OCI-M2 (cell line): ENCODE measurements around the gene TOB2.
A peak's percentile ranks its signal among the peaks of the same experiment; 100 is the strongest.
"Not testable (repeated sequence)": the region's sequence is repeated elsewhere in the genome, so short reads cannot be mapped to it uniquely, and the experiment has no call there.

ENCODE experiments used
- DNase-seq: peaks from one replicate; lab custom pipeline; 2025; ENCODE audit not compliant: unreplicated experiment; lab: John Stamatoyannopoulos, UW

The TOB2 gene

DNA sequence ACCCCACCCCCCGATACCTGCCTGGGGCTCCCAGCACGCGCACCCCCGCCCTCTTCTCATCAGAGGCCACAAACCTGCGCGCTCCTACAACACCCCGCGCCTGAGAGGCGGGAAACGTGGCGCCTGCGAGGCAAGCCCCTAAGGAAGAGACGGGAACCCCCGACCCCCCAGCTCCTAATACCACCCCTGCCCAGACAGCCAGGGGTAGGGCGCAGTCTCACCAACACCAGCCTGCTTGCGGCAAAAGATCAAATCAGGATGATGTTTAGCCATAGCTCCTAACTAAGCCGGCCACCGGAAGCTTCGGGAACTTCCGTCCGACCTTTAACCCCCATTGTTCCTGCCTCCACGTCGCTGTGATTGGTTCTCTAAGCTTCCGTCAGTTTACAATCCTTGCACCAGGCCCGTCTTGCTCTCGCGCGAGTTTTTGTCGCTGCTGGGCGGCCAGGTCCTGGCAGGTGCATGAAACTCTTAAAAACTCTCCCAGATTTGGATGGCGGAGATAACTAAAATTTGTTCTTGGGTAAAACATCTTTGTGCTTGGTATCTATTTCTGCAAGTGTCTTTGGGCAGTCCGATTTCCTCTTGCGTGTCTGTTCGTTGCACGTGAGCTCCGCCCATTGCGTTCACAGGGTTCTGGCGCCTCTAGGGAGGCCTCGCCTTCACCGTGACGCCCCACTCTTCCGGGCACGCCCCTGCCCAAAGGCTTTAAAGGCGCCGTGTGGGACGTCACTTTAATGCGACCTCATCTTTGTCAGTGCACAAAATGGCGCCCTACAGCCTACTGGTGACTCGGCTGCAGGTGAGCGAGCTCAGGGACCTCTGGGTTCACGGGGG lies 22.0 kb upstream of the TOB2 start, which contains the start of the genes ACO2 and PHF5A:
ACO2 (plus strand) TSS at position 737 of the 837 bp plus-strand sequence; CDS start at position 767, 30 bp downstream.
PHF5A (minus strand) TSS at position 312 of the 837 bp plus-strand sequence; CDS start at position 273, 39 bp downstream.
- DNase-seq = peak; percentile 86

DNA sequence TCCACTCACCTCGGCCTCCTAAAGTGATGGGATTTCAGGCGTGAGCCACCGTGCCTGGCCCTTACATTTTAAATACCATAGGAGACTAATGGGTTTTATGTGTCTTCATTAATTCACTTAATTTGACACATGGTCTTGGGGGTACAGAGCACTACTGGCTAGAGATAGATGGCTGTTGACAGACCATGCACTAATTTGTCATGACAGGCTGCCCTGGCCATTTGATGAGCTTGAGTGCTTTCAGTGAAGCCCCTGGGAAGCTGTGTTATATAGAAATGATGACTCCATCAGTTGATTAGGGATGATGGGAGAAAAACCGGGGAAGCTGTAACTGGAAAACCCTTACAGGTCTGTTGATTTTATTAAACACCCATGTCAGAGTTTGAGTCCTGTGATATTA lies 15.3 kb upstream of the TOB2 start:
- DNase-seq = no peak

DNA sequence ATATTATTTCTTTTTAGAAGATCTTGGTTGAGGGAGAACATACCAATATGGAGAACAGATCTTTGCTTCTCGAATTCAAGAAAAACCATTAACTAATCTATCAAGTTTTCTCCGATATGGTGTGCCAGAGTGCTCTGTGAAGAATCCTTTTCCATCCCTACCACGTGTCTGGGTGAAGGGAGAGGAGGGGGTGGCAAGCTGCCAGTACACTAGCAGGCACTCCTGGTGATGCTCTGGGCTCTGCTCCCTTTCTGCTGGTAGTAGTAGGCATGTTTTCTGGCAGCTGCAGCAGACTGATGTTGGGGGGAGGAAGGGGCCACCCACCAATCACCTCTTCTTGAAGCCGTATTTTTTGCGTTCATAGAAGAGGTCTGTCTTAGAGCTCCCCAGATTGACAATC lies 13.5 kb upstream of the TOB2 start:
- not testable (repeated sequence) for DNase-seq

DNA sequence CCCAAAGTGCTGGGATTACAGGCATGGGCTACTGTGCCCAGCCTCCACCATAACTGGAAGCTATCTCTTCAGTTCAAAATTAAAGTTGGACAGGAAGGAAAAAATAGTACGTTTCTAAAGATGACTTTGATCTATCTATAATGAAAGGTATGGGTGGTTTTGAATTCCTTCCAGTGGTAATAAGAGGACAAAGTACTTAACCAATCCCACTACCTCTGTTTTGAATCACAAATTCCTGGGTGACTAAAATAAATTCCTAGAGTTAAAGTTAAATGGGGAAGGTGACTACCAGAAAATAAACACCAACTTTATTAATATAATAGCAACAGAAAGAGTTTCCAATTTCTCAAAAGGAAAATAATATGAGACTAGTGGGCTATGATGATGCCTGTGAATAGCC lies 12.8 kb upstream of the TOB2 start:
- no peak for DNase-seq

DNA sequence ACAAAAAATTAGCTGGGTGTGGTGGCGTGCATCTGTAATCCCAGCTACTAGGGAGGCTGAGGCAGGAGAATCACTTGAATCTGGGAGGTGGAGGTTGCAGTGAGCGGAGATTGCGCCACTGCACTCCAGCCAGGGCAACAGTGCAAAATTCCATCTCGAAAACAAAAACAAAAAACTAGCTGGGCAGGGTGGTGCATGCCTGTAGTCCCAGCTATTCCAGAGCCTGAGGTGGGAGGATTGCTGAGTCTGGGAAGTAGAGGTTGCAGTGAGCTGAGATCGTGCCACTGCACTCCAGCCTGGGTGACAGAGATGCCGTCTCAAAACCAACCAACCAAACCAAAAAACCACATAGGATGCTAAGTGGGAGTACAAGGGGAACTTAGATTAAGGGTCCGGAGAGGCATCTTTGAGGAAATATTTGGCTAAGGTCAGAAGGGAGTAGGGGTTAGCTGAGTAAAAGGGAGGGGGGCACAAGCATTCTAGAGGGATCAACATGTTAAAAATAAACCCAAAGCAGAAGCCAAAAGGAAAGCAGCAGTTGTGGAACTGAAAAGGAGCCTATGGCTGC lies 11.6 kb upstream of the TOB2 start:
- no peak for DNase-seq

DNA sequence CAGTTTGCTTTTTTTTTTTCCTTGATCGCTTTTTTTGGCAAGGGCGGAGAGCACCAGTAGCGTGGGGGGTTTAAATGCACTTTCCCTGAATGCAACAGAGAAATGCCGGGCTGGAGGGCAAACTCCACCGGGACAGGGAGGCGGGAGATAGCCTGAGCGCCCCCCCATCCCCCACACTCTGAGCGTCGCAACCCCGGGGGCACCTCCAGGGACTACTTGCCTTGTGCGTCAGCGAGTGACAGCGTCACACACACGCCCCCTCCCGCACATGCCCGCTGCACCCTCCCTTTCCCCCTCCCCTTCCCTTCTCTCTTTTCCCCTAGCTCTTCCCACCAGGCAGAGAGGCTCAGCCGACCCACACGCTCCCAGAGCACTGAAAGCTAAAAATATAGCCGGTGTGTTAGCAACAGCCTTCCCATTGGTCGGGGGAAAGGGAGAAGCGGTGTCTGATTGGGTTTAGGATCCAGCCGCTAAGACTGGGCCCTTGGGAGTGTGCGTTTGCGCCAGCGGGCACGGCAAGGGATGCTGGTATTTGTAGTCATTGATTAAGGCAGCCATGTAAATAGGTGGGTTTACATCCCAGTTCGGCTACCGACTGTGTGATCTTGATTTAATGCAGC lies 1.7 kb upstream of the TOB2 start:
- peak; percentile 72 for DNase-seq

DNA sequence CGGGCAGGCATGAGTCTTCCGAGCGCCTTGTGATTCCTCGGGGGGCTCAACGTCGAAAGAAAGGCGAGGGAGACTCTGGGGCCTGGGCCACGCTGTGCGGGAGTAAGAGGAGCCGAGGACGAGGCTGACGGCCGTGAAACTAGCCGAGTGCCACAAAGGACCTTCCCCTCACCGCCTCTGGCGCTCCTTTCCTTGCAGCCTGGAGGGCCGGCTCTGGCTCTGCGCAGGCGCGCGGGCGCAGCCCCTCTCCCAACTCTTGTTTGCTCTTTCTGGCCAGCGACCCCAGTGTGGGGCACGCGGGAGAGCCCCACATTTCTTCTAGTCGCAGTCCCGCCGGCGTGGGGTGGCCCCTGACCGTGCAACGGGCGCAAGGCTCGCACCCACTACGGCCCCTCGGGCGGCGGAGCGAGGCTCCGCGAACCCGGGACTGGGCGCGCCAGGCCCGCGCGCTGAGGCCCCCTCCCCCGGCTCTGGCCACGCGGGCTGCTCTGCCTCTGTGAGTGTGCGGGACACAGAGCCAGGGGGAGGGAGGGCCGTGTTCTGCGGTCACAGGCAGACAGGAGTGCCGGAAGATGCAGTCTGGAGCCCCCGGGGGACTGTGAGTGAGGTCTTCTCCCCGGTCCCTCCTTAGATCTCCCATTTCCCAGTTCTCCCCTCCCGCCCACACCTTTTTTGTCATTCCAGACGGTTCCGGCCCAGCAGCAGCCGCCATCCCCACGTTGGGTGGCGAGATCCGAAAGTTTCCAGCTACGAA lies 1.0 kb upstream of the TOB2 start:
- peak; percentile 30 for DNase-seq

DNA sequence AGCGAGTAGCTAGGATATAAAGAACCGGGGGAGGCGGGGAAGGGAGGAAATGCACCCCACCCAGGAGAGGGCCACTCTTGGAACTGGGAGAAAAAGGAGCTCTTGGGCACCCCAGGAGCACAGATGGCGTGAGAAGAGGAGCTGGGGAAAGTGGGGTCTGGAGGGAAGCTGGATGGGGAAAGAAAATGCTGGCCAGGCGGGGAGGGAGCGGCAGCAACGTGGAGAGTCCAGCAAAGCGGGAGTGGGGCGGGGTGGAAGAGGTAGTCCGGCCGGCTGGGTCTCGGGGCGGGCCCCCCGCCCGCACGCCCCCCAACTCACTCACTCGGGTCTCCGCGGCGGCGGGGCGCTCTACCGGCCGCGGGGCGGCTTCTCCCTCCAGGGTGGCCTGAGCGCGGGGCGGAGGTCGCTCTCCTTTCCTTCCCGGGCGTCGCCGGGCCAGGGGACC lies 522 bp downstream of the TOB2 start:
- DNase-seq = no peak

DNA sequence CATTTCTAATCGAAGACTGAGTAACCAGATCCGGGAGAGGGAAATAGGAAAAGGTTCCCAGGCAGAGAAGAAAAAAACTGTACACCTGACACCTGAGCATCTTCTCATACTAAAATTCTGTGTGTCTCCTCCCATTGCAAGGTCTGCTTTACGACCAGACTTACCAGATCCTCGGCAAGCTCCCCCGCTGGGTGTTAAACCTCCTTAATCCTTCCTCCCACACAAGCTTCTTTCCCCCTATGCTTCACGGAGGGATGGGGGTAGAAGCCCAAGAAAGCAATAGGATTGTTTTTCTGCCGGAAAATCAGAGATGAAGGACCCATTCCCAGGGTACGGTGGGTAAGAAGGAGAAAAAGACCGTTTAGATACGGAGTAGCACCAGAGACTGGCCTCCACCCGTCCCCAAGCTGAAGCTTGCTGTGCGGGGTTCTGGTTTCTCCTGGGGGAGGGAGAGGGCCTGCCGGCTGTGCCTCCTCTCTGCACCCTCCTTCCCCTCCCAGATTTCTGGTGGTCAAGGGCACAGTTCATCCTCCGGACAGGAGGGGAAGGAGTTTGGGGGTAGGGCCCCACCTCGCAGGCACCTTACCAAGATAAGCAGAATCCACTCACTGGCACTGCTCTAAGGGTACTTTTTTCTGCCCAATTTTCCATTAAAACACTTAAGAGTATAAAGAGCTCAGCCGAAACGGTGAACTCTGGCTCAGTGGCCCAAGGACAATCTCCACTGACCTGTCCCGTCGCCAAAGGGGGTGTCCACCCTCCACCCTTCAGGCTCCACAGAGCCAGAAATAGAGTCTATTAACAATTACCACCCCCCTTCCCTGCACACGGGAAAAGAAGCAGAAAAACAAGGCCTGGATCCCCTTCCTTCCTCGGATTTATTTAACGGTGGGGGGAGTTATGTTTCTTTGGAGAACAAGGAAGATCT lies 1.2 kb downstream of the TOB2 start:
- DNase-seq = no peak

DNA sequence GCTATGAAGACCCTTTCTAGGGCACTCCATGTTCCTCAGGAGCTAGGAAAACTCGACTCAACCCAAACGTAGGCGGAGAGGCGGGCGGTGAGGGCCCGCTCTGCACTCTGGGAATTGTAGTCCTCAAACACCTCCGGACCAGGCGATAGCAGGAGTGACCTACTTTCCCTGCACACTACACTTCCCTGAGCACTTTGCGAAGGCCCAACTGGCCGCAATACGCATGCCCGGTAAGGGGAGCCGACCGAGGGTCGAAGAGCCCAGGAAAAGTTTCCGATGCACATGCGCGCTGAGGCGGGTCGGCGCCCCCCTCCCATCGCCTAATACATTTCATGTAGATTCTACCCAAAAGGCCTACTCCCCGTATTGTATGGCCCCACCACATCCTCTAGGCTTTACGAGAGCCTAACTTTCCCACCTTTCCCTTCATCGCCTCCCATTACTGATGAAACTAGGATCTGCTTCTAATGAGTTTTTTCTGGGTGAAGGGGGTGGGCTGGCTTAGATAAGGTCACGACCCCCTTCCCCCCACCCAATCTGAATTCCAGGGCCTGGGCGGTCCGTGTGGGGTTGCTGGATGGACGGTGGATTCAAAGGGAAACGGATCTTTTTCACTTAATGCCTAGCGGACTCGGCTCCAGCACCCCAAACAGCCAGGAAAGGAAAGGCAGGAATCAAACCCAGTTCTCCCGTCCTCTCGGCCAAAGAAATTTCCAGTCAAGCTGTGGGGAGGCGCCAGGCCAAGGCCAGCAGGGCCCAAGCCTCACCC lies 2.1 kb downstream of the TOB2 start:
- peak; percentile 30 for DNase-seq

DNA sequence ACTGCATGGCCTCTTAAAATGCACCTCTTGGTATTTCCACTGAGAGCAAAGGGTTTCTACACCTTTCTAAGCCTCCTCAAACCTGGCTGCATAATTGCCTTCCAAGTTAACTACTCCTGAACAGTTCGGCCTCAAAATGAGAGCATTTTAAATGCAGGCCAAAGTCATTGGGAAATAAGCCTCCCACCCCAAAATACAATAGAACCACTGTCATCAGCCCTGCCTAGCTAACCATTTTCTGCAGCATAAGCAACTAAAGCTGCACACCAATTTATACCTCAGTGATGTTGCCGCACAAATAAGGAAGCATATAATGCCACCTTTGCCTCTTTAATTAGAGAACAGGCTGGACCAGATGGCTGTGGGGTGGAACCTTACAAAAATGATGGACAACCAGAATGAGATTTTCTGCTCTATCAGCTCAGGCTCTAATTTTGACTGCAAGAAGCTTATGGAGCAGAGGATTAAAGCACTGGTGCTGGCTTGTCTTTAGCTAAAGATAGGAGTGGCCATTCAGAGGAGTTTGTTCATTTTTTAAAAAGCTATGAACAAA lies 4.3 kb downstream of the TOB2 start:
- DNase-seq = no peak

DNA sequence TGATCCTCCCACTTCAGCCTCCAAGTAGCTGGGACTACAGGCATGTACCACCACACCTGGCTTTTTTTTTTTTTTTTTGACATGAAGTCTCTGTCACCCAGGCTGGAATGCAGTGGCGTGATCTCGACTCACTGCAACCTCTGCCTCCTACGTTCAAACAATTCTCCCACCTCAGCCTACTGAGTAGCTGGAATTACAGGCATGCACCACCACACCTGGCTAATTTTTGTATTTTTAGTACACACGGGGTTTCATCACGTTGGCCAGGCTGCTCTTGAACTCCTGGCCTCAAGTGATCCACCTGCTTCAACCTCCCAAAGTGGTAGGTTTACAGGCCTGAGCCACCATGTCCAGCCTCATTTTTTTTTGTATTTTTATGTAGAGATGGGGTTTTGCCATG lies 6.1 kb downstream of the TOB2 start:
- DNase-seq = not testable (repeated sequence)

DNA sequence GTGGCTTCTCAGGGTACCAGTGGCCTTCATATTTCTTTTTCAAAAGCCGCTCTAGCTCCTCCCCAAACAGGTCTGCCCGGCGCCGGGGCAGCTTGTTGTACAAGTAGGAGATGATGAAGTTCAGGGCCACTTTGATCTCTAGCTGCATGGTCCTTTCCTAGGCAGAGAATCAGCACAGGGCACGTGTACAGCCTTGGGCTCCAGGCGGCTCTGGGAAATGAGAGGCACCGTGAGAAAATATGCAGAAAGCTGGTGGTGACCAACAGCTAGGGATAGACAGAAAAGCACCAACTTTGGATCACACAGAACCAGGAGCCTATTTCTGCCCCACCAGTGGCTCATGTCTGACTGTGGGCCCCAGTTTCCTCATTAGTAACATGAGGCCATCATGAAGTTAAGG lies 9.4 kb downstream of the TOB2 start:
- DNase-seq = no peak

DNA sequence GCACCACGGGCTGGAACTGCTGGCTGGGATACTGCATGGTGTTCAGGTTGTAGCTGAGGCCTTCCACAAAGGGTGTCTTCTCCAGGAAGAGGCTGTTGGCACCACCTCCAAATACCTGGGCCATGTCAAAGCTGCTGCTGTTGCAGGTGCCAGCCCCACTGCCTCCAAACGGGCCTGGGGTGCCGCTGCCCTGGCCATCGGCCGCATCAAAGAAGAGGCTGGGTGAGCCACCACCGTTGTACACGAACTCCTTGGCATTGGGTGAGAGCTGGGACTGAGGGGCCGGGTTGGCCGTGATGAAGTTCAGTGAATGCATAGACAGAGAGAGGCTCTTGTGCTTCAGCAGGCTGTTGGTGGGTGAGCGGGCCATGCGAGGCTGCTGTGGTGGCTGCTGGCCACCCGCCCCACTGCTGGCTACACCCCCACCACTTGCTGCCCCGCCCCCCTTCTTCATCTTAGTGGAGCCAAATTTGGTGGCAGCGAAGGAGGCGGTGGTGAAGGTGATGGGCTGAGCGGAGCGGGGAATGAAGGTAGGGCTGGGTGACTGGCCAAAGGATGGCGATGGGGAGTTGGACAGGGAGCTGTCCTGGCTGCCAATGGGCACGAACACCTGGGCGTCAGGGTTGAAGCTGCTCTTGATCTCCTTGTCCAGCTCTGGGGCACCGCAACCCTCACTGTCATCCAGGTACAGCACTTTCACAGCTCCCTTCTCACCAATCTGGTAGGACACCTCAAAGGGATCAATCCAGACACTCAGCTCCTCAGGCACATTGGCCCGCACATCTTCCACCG lies 10.1 kb downstream of the TOB2 start:
- DNase-seq = no peak

DNA sequence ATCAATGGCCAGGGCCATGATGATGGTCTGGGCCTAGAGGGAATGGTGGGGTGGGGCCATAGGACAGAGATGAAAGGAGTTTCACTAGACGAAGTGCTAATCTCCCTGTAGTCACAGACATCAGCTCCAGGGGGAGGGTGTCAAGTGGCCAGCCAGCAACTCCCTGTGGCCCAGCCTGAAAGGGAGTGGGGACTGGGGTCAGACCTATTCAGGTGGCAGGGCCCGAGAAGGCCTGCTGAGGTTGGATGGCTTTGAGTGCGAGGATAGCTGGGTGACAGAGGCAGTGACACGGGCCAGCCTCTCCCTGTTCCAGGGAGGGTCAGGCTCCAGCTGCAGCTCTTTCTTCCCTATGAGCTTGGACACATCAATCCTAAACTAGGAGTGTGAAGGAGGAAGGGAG lies 11.0 kb downstream of the TOB2 start:
- DNase-seq = no peak

DNA sequence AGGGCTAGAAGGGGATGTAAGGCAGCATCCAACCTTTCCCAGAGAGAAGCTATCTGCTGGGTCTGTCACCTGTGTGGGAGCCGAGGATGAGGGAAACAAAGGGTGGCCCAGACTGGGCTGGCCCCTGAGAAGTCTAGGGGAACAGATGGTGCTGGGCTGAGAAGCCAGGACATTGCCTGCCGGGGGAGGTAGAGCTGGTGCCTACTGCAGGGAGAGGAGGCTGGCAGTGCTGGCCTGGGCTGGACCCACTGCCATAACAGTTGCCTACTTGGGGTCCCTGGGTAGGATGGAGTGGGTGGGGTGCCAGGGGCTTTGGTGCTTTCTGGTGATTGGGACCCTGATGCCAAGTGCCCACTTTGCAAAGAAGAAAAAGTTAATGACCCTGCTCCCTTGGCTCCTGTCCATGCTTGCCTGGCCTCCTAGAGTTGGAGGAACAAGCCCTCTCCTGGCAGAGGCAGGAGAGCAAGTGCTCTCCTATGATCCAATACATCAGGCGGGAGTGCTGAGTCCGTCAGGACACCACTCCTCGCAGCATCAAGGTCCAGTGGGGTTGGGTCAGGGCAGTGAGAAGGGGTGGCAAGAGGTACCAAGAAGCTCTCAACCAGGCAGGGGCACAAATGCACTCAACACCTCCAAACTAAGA lies 12.1 kb downstream of the TOB2 start:
- not testable (repeated sequence) for DNase-seq

DNA sequence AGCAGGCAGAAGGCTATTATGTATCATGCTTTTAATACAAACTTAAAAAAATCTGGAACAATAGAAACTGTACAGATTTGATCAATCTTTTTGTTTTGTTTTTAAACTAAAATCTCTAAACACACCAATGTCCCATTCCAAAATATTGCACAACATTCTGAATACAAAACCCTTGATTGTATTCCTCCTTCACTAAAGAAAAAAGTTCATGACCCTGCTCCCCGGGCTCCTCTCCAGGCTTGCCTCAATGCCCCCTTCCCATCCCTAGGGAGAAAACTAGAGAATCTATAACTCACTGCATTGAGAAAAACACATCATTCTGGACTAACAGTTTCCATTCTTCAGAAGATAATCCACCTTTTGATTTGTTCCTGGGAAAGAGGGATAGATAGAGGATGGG lies 13.1 kb downstream of the TOB2 start:
- not testable (repeated sequence) for DNase-seq

DNA sequence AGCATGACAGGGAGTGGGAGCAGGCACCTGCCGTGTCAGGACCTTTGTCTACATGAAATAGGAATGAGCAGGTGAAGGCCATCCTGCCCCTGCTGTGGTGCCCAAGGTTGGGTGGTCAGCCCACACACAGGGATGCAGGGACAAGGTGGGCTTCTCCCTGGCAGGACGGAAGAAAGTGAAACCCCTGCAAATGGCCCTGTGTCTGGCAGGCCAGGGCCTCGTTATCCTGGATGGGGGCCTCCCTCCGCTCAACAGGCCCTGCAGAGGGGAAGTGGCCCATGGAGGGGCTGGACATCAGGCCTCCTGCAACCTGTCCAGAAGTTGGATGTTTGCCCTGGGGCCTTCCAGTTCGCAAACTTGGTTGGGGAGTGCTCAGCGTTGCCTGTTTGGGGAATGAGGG lies 14.9 kb downstream of the TOB2 start:
- DNase-seq = no peak
